ENCODE measurements around the gene ABR. TPM values are rescaled to one million over a fixed set of nuclear protein-coding genes. Genes with fewer than 3 reads are reported as not detected.
"Not testable (repeated sequence)": the region's sequence is repeated elsewhere in the genome, so short reads cannot be mapped to it uniquely, and the experiment has no call there.

Gene ABR
- polyA plus RNA-seq, 6 donors from 2014 or later = 4.3 to 47.2 (median 28.1) TPM

GRCh38 chr17:1110862-1111598, 68.8 kb downstream of the ABR start:
- no peaks in the 10 kb centered on the region for H3K36me3 Mint-ChIP-seq
- H3K9me3 Mint-ChIP-seq = no peaks in the 10 kb centered on the region
- peak overlapping the region; percentile 39 to 83 (median 76) for H3K4me3 Mint-ChIP-seq
- H3K4me1 Mint-ChIP-seq = peaks cover 31 to 59% (median 56%) of the 10 kb centered on the region in 3 donors
- H3K27ac Mint-ChIP-seq = peak overlapping the region in 4 of 6 donors; percentile 47 to 87 (median 67)
- H3K27me3 Mint-ChIP-seq = no peaks in the 10 kb centered on the region
- DNase-seq = no peak
- no peak for ATAC-seq (ENCODE audit: low read depth in 2 of 2)

- no peak for DNase-seq
- Mint-ChIP-seq H3K4me3 (peak overlapping the region; percentile 74 to 90 (median 84)), H3K27ac (peak overlapping the region in 1 of 6 donors; percentile 45), H3K4me1 (peaks cover 30 to 58% (median 57%) of the 10 kb centered on the region in 3 donors), H3K36me3 (no peaks in the 10 kb centered on the region), H3K9me3 (no peaks in the 10 kb centered on the region), H3K27me3 (no peaks in the 10 kb centered on the region)
- no peak for ATAC-seq (ENCODE audit: low read depth in 2 of 2)
Measured at GRCh38 chr17:1110541-1110861, 69.3 kb downstream of the ABR start.

GRCh38 chr17:1109606-1110540, 69.9 kb downstream of the ABR start:
- peak; percentile 39 to 49 for ATAC-seq (ENCODE audit: low read depth in 2 of 2)
- peak overlapping the region in 3 of 6 donors; percentile 24 to 76 (median 45) for H3K27ac Mint-ChIP-seq
- no peaks in the 10 kb centered on the region for H3K36me3 Mint-ChIP-seq
- no peaks in the 10 kb centered on the region for H3K27me3 Mint-ChIP-seq
- peak; percentile 15 for DNase-seq
- H3K9me3 Mint-ChIP-seq = no peaks in the 10 kb centered on the region
- H3K4me3 Mint-ChIP-seq = peak overlapping the region; percentile 74 to 90 (median 84)
- peaks cover 26 to 58% (median 51%) of the 10 kb centered on the region in 3 donors for H3K4me1 Mint-ChIP-seq

GRCh38 chr17:1108765-1109605, 70.8 kb downstream of the ABR start:
- H3K27ac Mint-ChIP-seq = peak overlapping the region in 1 of 6 donors; percentile 24
- peak overlapping the region in 7 of 8 donors; percentile 55 to 90 (median 83) for H3K4me3 Mint-ChIP-seq
- no peaks in the 10 kb centered on the region for H3K9me3 Mint-ChIP-seq
- ATAC-seq (ENCODE audit: low read depth in 2 of 2) (peak; percentile 79 to 83), DNase-seq (peak; percentile 46)
- no peaks in the 10 kb centered on the region for H3K27me3 Mint-ChIP-seq
- H3K4me1 Mint-ChIP-seq = peaks cover 26 to 55% (median 47%) of the 10 kb centered on the region in 3 donors
- no peaks in the 10 kb centered on the region for H3K36me3 Mint-ChIP-seq

- ATAC-seq (ENCODE audit: low read depth in 2 of 2) (no peak), DNase-seq (no peak)
- H3K27me3 Mint-ChIP-seq = no peaks in the 10 kb centered on the region
- H3K9me3 Mint-ChIP-seq = no peaks in the 10 kb centered on the region
- H3K27ac Mint-ChIP-seq = no peak overlapping the region
- H3K4me1 Mint-ChIP-seq = peaks cover 26 to 59% (median 47%) of the 10 kb centered on the region in 3 donors
- no peaks in the 10 kb centered on the region for H3K36me3 Mint-ChIP-seq
- H3K4me3 Mint-ChIP-seq = peak overlapping the region in 6 of 8 donors; percentile 67 to 83 (median 76)
Measured at GRCh38 chr17:1108478-1108764, 71.4 kb downstream of the ABR start.

GRCh38 chr17:1107777-1108477, 71.9 kb downstream of the ABR start:
- DNase-seq = no peak
- H3K4me1 Mint-ChIP-seq = peaks cover 26 to 58% (median 47%) of the 10 kb centered on the region in 3 donors
- no peaks in the 10 kb centered on the region for H3K27me3 Mint-ChIP-seq

GRCh38 chr17:1107083-1107776, 72.6 kb downstream of the ABR start:
- H3K9me3 Mint-ChIP-seq = no peaks in the 10 kb centered on the region
- DNase-seq (no peak), ATAC-seq (ENCODE audit: low read depth in 2 of 2) (no peak)
- H3K4me1 Mint-ChIP-seq = peaks cover 26 to 55% (median 46%) of the 10 kb centered on the region in 3 donors
- H3K36me3 Mint-ChIP-seq = no peaks in the 10 kb centered on the region
- H3K27me3 Mint-ChIP-seq = no peaks in the 10 kb centered on the region
- H3K4me3 Mint-ChIP-seq = peak overlapping the region; percentile 51 to 83 (median 68)
- H3K27ac Mint-ChIP-seq = peak overlapping the region in 1 of 6 donors; percentile 65

More at GRCh38 chr17:1107777-1108477, 71.9 kb downstream of the ABR start:
- Mint-ChIP-seq H3K4me3 (peak overlapping the region; percentile 56 to 83 (median 76)), H3K36me3 (no peaks in the 10 kb centered on the region), H3K9me3 (no peaks in the 10 kb centered on the region), H3K27ac (peak overlapping the region in 2 of 6 donors; percentile 24 to 26)
- no peak for ATAC-seq (ENCODE audit: low read depth in 2 of 2)

- H3K36me3 Mint-ChIP-seq = peaks cover 0 to 4% of the 10 kb centered on the region in 2 donors
Measured at GRCh38 chr17:1104222-1104621, 75.6 kb downstream of the ABR start.

GRCh38 chr17:1100382-1100781, 79.4 kb downstream of the ABR start:
- ATAC-seq (ENCODE audit: low read depth in 2 of 2) (no peak), DNase-seq (no peak)
- Mint-ChIP-seq H3K27me3 (no peaks in the 10 kb centered on the region), H3K4me1 (peaks cover 7 to 25% (median 10%) of the 10 kb centered on the region in 3 donors), H3K4me3 (no peak overlapping the region), H3K27ac (no peak overlapping the region), H3K9me3 (no peaks in the 10 kb centered on the region), H3K36me3 (peaks cover 0 to 5% of the 10 kb centered on the region in 2 donors)

More at GRCh38 chr17:1104222-1104621, 75.6 kb downstream of the ABR start:
- Mint-ChIP-seq H3K9me3 (no peaks in the 10 kb centered on the region), H3K4me1 (peaks cover 9 to 33% (median 21%) of the 10 kb centered on the region in 3 donors), H3K4me3 (no peak overlapping the region), H3K27ac (no peak overlapping the region), H3K27me3 (no peaks in the 10 kb centered on the region)
- DNase-seq = no peak
- ATAC-seq (ENCODE audit: low read depth in 2 of 2) = no peak

- no peaks in the 10 kb centered on the region for H3K27me3 Mint-ChIP-seq
- ATAC-seq (ENCODE audit: low read depth in 2 of 2) (no peak), DNase-seq (no peak)
- H3K9me3 Mint-ChIP-seq = no peaks in the 10 kb centered on the region
- H3K27ac Mint-ChIP-seq = peak overlapping the region in 2 of 6 donors; percentile 33 to 37
- H3K4me1 Mint-ChIP-seq = peaks cover 10 to 25% (median 15%) of the 10 kb centered on the region in 3 donors
- H3K36me3 Mint-ChIP-seq = peaks cover 0 to 5% of the 10 kb centered on the region in 2 donors
- peak overlapping the region in 1 of 8 donors; percentile 1 for H3K4me3 Mint-ChIP-seq
Measured at GRCh38 chr17:1099242-1099641, 80.5 kb downstream of the ABR start.

- H3K4me3 Mint-ChIP-seq; ATAC-seq (ENCODE audit: low read depth in 2 of 2); DNase-seq; H3K36me3 Mint-ChIP-seq; H3K27me3 Mint-ChIP-seq; H3K9me3 Mint-ChIP-seq; H3K27ac Mint-ChIP-seq: not testable (repeated sequence)
- peaks cover 13 to 21% (median 18%) of the 10 kb centered on the region in 3 donors for H3K4me1 Mint-ChIP-seq
Measured at GRCh38 chr17:1097972-1098744, 81.6 kb downstream of the ABR start.
